K562 (cell line): ENCODE data around the gene CNTN2. TPM values are rescaled to one million over a fixed set of nuclear protein-coding genes. Genes with fewer than 3 reads are reported as not detected.

Experiments used
- ATAC-seq: fragments of 200-7000 bp; cut with Tn5 transposase; 3 replicates; pipeline ENCODE4 v1.9.1; 2020; ENCODE audit warnings: moderate library complexity
- BruUV-seq: library from RNA; stranded (reverse); fragments of 400-500 nt; replicated peaks from 2 replicates; lab custom pipeline; 2021; lab: Mats Ljungman, UMichigan
- CTCF ChIA-PET: fragments of 300-600 bp; formaldehyde crosslinking; extraction: SDS; loops from one replicate; lab custom pipeline; 2021; ENCODE audit warnings: low intra/inter-chr PET ratio; lab: Yijun Ruan, JAX
- POLR2A ChIA-PET: fragments of 300-600, 350-650 bp; sonication (Branson Sonifier 250); formaldehyde crosslinking; extraction: SDS; loops from one replicate; lab custom pipeline; 2021; ENCODE audit warnings: antibody characterized with exemption, inconsistent platforms; lab: Yijun Ruan, JAX
- DNase-seq, 4 experiments: peaks; one replicate each; pipeline versions ENCODE4 v3.0.0 to v3.0.0-alpha.2; 2011 to 2018; ENCODE audit warnings: low spot score in 3 of 4, mixed read lengths in 3 of 4; ENCODE audit errors: extremely low read depth in 1 of 4
- FAIRE-seq: peaks from 2 replicates; lab custom pipeline; 2011; peaks lifted over from hg19 to GRCh38; lab: Jason Lieb, UNC
- H2AFZ ChIP-seq: 2 replicates; pipeline ENCODE4 v1.6.0; 2011; ENCODE audit warnings: low read depth, low read length, control low read depth, inconsistent platforms
- H3K27ac ChIP-seq: fragments of 200-600 bp; 3 replicates; pipeline ENCODE4 v1.8.0; 2011; ENCODE audit warnings: low read depth, mild to moderate bottlenecking, control low read depth, inconsistent platforms, low read length, moderate library complexity, mixed read lengths; ENCODE audit errors: extremely low read depth
- H3K27me3 ChIP-seq, 2 experiments: fragments of 300-600 bp in 1 of 2; 2 replicates in 1 of 2; 3 replicates in 1 of 2; pipeline versions ENCODE4 v1.6.0 to v1.8.0; 2011; ENCODE audit warnings: inconsistent platforms in 2 of 2, low read length in 2 of 2, mild to moderate bottlenecking in 1 of 2, mixed read lengths in 1 of 2, moderate library complexity in 1 of 2; ENCODE audit not compliant: control insufficient read depth in 2 of 2, insufficient read depth in 2 of 2
- H3K36me3 ChIP-seq: fragments of 300-600 bp; 3 replicates; pipeline ENCODE4 v1.8.0; 2011; ENCODE audit warnings: mild to moderate bottlenecking, low read length, inconsistent platforms; ENCODE audit not compliant: control insufficient read depth, insufficient read depth
- H3K4me1 ChIP-seq, 2 experiments: fragments of 200-600 bp in 1 of 2; replicated peaks in 1 of 2; 2 replicates in 1 of 2; 3 replicates in 1 of 2; pipeline versions ENCODE4 v1.5.1 to v1.8.0; 2011; ENCODE audit warnings: inconsistent platforms in 2 of 2, low read length in 2 of 2, mild to moderate bottlenecking in 1 of 2, mixed read lengths in 1 of 2, moderate library complexity in 1 of 2; ENCODE audit not compliant: control insufficient read depth in 2 of 2, insufficient read depth in 2 of 2
- H3K4me2 ChIP-seq: 2 replicates; pipeline ENCODE4 v1.6.1; 2011; ENCODE audit warnings: low read length, control low read depth, inconsistent platforms, mixed read lengths; ENCODE audit not compliant: insufficient read depth
- H3K4me3 ChIP-seq: fragments of 200-600 bp; sonication (generic), shearing (Covaris generic); 2 replicates; pipeline ENCODE4 v1.5.1; 2016; ENCODE audit warnings: control low read depth, inconsistent platforms
- H3K79me2 ChIP-seq: fragments of 200-600 bp; 3 replicates; pipeline ENCODE4 v1.8.0; 2011; ENCODE audit warnings: low read length, inconsistent platforms; ENCODE audit not compliant: control insufficient read depth, insufficient read depth
- H3K9ac ChIP-seq, 2 experiments: 2 replicates each; pipeline versions ENCODE4 v1.6.0 to v1.6.1; 2011; ENCODE audit warnings: low read depth in 2 of 2, low read length in 2 of 2, control low read depth in 1 of 2, inconsistent platforms in 1 of 2, mild to moderate bottlenecking in 1 of 2, mixed read lengths in 1 of 2; ENCODE audit not compliant: insufficient read depth in 1 of 2
- H3K9me1 ChIP-seq: one replicate; pipeline ENCODE4 v1.6.0; 2011; ENCODE audit warnings: inconsistent platforms, mild to moderate bottlenecking, low read length, moderate library complexity; ENCODE audit not compliant: control insufficient read depth, insufficient read depth
- H3K9me3 ChIP-seq: replicated peaks from 2 replicates; pipeline ENCODE4 v1.5.1; 2011; ENCODE audit warnings: low read depth, low read length, inconsistent platforms; ENCODE audit not compliant: control insufficient read depth, insufficient read depth
- H4K20me1 ChIP-seq: replicated peaks from 2 replicates; pipeline ENCODE4 v1.6.1; 2011; ENCODE audit warnings: low read length, inconsistent platforms, mixed read lengths; ENCODE audit not compliant: control insufficient read depth, insufficient read depth
- ATF1 ChIP-seq, 2 experiments: fragments of 450-650 bp in 1 of 2; IDR thresholded peaks; 2 replicates each; pipeline ENCODE4 v1.6.1; 2016; ENCODE audit warnings: missing compliant biosample characterization in 1 of 2, missing genetic modification characterization in 1 of 2
- GATAD2A ChIP-seq: fragments of 450-650 bp; IDR thresholded peaks from 2 replicates; pipeline ENCODE4 v1.6.1; 2017
- HIVEP1 ChIP-seq: fragments of 250-450 bp; sonication (Bioruptor Pico); IDR thresholded peaks from 2 replicates; pipeline ENCODE4 v1.4.0; 2020; ENCODE audit warnings: mild to moderate bottlenecking
- ILF3 ChIP-seq: fragments of 450-650 bp; IDR thresholded peaks from 2 replicates; pipeline ENCODE4 v1.6.1; 2018; ENCODE audit warnings: antibody characterized with exemption, mild to moderate bottlenecking, moderate library complexity, borderline replicate concordance
- NFXL1 ChIP-seq: fragments of 450-650 bp; formaldehyde crosslinking; IDR thresholded peaks from 2 replicates; pipeline ENCODE4 v1.4.0; 2021; ENCODE audit warnings: mild to moderate bottlenecking
- RHOXF2B ChIP-seq: fragments of 250-450 bp; sonication (Bioruptor Pico); conservative IDR thresholded peaks from 2 replicates; pipeline ENCODE4 v1.5.1; 2021
- ZBED1 ChIP-seq: IDR thresholded peaks from 2 replicates; pipeline ENCODE4 v1.6.1; 2014
- ZFP1 ChIP-seq: fragments of 450-650 bp; formaldehyde crosslinking; IDR thresholded peaks from 2 replicates; pipeline ENCODE4 v1.4.0; 2020; ENCODE audit warnings: mild to moderate bottlenecking, mixed read lengths
- ZNF431 ChIP-seq: sonication (generic); formaldehyde crosslinking; IDR thresholded peaks from 2 replicates; pipeline ENCODE4 v1.8.0; 2022; ENCODE audit warnings: mild to moderate bottlenecking, missing genetic modification reagents
- WGBS: fragments of 100-300 bp; shearing (Covaris generic); methylation state at CpG from one replicate; pipeline ENCODE4 v1.1.6; 2016; ENCODE audit warnings: low coverage, mixed read lengths; ENCODE audit not compliant: insufficient coverage; ENCODE audit errors: missing lambda C conversion rate; 5-methylcytosine and 5-hydroxymethylcytosine counted together
- in situ Hi-C: fragments of 300-500 bp; cut with MboI; formaldehyde crosslinking; loops from 4 replicates; pipeline ENCODE4 v1.15.0; 2018; ENCODE audit warnings: inconsistent platforms, mixed read lengths
- intact Hi-C: fragments of 100-400 bp; cut with micrococcal nuclease; formaldehyde crosslinking; loops from 2 replicates; pipeline ENCODE4 v1.14.2; 2022
- polyA plus RNA-seq, 8 experiments: library from polyadenylated mRNA; depleted of rRNA in 4 of 8; stranded (reverse) in 5 of 8; unstranded in 3 of 8; fragments of >200 nt; fragmentation: Nextera tagmentation in 2 of 8; fragmentation: Illumina TruSeq in 1 of 8; extraction: Ambion mirVana in 2 of 8; extraction: Trizol in 1 of 8; gene quantifications; 2 replicates each; pipeline versions ENCODE4 v1.2.1 to v1.2.3, GENCODE V29; 2011 to 2014; ENCODE audit warnings: inconsistent platforms in 1 of 8, missing spikeins in 1 of 8
- total RNA-seq, 7 experiments: library from RNA; depleted of rRNA in 6 of 7; stranded (reverse); fragments of >200 nt in 6 of 7; fragmentation: Illumina TruSeq in 2 of 7; extraction: Trizol in 2 of 7; gene quantifications; 2 replicates each; pipeline versions ENCODE4 v1.2.1 to v1.2.3, GENCODE V29; 2011 to 2021; ENCODE audit warnings: low replicate concordance in 1 of 7
- TF ChIP-seq, protein P1 (sequence below): sonication (generic); formaldehyde crosslinking; IDR thresholded peaks from 2 replicates; pipeline ENCODE4 v1.8.0; 2022; ENCODE audit warnings: missing genetic modification reagents, mild to moderate bottlenecking, borderline replicate concordance
- TF ChIP-seq, protein P2 (sequence below): sonication (generic); formaldehyde crosslinking; IDR thresholded peaks from 2 replicates; pipeline ENCODE4 v1.8.0; 2022; ENCODE audit warnings: mild to moderate bottlenecking, missing genetic modification reagents, borderline replicate concordance
- TF ChIP-seq, protein P3 (sequence below): fragments of 250-450 bp; sonication (Bioruptor Pico); IDR thresholded peaks from 2 replicates; pipeline ENCODE4 v1.4.0; 2020; ENCODE audit warnings: mild to moderate bottlenecking
- TF ChIP-seq, protein P4 (sequence below): fragments of 450-650 bp; conservative IDR thresholded peaks from 2 replicates; pipeline ENCODE4 v1.6.1; 2016; ENCODE audit warnings: missing genetic modification characterization, low read depth, mild to moderate bottlenecking, missing compliant biosample characterization, moderate library complexity

Gene CNTN2
- total and polyA plus RNA-seq, 9 of the 15 experiments (the other 6 are each of a cell fraction or from before 2014, with no cell fraction given) = not detected

DNA sequence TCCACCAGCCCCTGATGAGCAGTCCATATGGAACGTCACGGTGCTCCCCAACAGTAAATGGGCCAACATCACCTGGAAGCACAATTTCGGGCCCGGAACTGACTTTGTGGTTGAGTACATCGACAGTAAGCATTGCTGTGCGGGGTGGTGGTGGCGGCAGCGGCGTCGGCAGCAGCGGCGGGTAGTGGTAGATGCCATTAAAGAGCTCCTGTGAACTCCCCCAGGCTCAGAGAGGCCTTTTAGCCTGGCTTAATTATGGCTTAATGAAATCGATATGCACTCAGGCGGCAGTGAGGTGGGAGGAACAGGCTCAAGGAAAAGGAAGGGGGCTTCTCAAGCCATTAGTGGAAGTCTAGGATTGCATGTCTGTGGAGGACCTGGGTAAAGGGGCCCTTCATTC, 41.9 kb upstream of the CNTN2 start (continued):
- TF ChIP-seq ZFP1 (CRISPR knock-in tag) = no peak
- TF ChIP-seq, protein P1, sequence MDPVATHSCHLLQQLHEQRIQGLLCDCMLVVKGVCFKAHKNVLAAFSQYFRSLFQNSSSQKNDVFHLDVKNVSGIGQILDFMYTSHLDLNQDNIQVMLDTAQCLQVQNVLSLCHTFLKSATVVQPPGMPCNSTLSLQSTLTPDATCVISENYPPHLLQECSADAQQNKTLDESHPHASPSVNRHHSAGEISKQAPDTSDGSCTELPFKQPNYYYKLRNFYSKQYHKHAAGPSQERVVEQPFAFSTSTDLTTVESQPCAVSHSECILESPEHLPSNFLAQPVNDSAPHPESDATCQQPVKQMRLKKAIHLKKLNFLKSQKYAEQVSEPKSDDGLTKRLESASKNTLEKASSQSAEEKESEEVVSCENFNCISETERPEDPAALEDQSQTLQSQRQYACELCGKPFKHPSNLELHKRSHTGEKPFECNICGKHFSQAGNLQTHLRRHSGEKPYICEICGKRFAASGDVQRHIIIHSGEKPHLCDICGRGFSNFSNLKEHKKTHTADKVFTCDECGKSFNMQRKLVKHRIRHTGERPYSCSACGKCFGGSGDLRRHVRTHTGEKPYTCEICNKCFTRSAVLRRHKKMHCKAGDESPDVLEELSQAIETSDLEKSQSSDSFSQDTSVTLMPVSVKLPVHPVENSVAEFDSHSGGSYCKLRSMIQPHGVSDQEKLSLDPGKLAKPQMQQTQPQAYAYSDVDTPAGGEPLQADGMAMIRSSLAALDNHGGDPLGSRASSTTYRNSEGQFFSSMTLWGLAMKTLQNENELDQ (CRISPR knock-in tag) = no peak
- TF ChIP-seq, all 486 proteins: peak for 0

DNA sequence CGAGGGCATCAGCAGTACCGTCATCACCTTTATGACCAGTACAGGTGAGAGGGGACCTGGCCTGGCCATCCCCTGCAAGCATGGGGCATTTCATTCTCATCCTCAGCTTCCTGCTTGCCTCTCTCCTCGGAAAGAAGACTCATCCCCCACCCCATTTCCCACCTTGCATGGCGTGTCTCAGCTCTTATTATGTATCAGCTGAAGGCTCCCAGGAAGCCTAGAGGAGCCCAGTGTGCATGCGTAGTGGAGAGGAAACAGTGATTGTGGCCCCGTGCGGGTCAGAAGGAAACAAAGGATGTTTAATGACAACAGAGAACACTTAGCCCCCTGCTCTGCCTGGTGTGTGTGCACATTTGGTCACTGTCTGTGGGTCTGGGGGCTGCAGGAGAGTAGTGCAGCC, 40.3 kb upstream of the CNTN2 start:
- no peak overlapping the region for H3K9ac ChIP-seq
- H3K36me3 ChIP-seq = no peaks in the 10 kb centered on the region
- BruUV-seq = no TSS peak
- H3K9me1 ChIP-seq = no peaks in the 10 kb centered on the region
- no peak overlapping the region for H3K27ac ChIP-seq
- in situ Hi-C loops = no loop called here
- no peaks in the 10 kb centered on the region for H3K79me2 ChIP-seq
- POLR2A ChIA-PET = interaction anchor here (0.7 to 2.7 kb wide), 3 partner anchors 11 to 31 kb away, joined by 3 to 7 read pairs (median 3); no protein-coding TSS in a partner anchor
- H3K4me2 ChIP-seq = no peak overlapping the region
- CTCF ChIA-PET = no interaction called here
- H4K20me1 ChIP-seq = 0 out of 2 replicates have a peak, but pooled peaks cover 14% of the 10 kb centered on the region
- no peak for DNase-seq
- peaks cover 69 to 91% of the 10 kb centered on the region in 2 experiments for H3K27me3 ChIP-seq
- H2AFZ ChIP-seq = no peak overlapping the region
- no peak for ATAC-seq
- under 1% methylated on average over 7 of the region's 7 CpGs for WGBS
- no peaks in the 10 kb centered on the region for H3K4me1 ChIP-seq
- H3K4me3 ChIP-seq = no peak overlapping the region
- intact Hi-C loops = no loop called here
- H3K9me3 ChIP-seq = no peaks in the 10 kb centered on the region
- no peak for FAIRE-seq
- TF ChIP-seq HIVEP1 (CRISPR knock-in tag) (no peak), RHOXF2B (CRISPR knock-in tag) (no peak), ZNF431 (CRISPR knock-in tag) (no peak), NFXL1 (CRISPR knock-in tag) (no peak), ATF1 (CRISPR knock-in tag; IDR thresholded peaks at IDR 0.05) (no peak), ATF1 (tag; IDR thresholded peaks at IDR 0.05) (no peak), ILF3 (no peak), GATAD2A (no peak), ZBED1 (no peak)
- TF ChIP-seq, protein P2, sequence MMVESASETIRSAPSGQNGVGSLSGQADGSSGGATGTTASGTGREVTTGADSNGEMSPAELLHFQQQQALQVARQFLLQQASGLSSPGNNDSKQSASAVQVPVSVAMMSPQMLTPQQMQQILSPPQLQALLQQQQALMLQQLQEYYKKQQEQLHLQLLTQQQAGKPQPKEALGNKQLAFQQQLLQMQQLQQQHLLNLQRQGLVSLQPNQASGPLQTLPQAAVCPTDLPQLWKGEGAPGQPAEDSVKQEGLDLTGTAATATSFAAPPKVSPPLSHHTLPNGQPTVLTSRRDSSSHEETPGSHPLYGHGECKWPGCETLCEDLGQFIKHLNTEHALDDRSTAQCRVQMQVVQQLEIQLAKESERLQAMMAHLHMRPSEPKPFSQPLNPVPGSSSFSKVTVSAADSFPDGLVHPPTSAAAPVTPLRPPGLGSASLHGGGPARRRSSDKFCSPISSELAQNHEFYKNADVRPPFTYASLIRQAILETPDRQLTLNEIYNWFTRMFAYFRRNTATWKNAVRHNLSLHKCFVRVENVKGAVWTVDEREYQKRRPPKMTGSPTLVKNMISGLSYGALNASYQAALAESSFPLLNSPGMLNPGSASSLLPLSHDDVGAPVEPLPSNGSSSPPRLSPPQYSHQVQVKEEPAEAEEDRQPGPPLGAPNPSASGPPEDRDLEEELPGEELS (CRISPR knock-in tag) = no peak
- TF ChIP-seq, protein P3, sequence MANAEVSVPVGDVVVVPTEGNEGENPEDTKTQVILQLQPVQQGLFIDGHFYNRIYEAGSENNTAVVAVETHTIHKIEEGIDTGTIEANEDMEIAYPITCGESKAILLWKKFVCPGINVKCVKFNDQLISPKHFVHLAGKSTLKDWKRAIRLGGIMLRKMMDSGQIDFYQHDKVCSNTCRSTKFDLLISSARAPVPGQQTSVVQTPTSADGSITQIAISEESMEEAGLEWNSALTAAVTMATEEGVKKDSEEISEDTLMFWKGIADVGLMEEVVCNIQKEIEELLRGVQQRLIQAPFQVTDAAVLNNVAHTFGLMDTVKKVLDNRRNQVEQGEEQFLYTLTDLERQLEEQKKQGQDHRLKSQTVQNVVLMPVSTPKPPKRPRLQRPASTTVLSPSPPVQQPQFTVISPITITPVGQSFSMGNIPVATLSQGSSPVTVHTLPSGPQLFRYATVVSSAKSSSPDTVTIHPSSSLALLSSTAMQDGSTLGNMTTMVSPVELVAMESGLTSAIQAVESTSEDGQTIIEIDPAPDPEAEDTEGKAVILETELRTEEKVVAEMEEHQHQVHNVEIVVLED = no peak
- TF ChIP-seq, protein P4, sequence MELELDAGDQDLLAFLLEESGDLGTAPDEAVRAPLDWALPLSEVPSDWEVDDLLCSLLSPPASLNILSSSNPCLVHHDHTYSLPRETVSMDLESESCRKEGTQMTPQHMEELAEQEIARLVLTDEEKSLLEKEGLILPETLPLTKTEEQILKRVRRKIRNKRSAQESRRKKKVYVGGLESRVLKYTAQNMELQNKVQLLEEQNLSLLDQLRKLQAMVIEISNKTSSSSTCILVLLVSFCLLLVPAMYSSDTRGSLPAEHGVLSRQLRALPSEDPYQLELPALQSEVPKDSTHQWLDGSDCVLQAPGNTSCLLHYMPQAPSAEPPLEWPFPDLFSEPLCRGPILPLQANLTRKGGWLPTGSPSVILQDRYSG (tag) = no peak
